Ascending aorta (tissue), 2 donors: Measurements from ENCODE around the gene FBXO17. TPM values are rescaled to one million over a fixed set of nuclear protein-coding genes. Genes with fewer than 3 reads are reported as not detected.

Experiments used
- DNase-seq, 2 donors: peaks; one replicate each; pipeline ENCODE4 v3.0.0-alpha.2; 2019; ENCODE audit warnings: low spot score in 2 of 2
- H3K27ac ChIP-seq, 2 donors: fragments of 200-600 bp; sonication (generic); one replicate each; pipeline ENCODE4 v1.5.1; 2016 to 2017; ENCODE audit warnings: mild to moderate bottlenecking in 1 of 2
- H3K27me3 ChIP-seq: fragments of 200-600 bp; sonication (generic); one replicate; pipeline ENCODE4 v1.5.1; 2017
- H3K36me3 ChIP-seq, 2 donors: fragments of 200-600 bp; sonication (generic); one replicate each; pipeline ENCODE4 v1.5.1; 2016
- H3K4me1 ChIP-seq, 2 donors: fragments of 200-600 bp; sonication (generic); one replicate each; pipeline ENCODE4 v1.5.1; 2016 to 2017; ENCODE audit warnings: mild to moderate bottlenecking in 1 of 2
- H3K4me3 ChIP-seq, 2 donors: fragments of 200-600 bp; sonication (generic); one replicate each; pipeline ENCODE4 v1.5.1; 2016 to 2017; ENCODE audit warnings: mild to moderate bottlenecking in 1 of 2
- H3K9me3 ChIP-seq, 2 donors: fragments of 200-600 bp; sonication (generic); one replicate each; pipeline ENCODE4 v1.5.1; 2016
- intact Hi-C: fragments of 100-400 bp; cut with DNase I; formaldehyde crosslinking; loops from one replicate; pipeline ENCODE4 v1.15.1; 2023
- total RNA-seq: library from RNA; depleted of rRNA; stranded (reverse); fragments of >200 nt; gene quantifications from one replicate; pipeline ENCODE4 v1.1.0, GENCODE V29; 2016
- TF ChIP-seq, protein P1 (sequence below), 3 experiments: fragments of 200-600 bp in 2 of 3; fragments of 450-650 bp in 1 of 3; sonication (generic) in 2 of 3; IDR thresholded peaks; one replicate each; pipeline ENCODE4 v1.5.1; 2016 to 2019; ENCODE audit warnings: antibody characterized with exemption in 3 of 3, mild to moderate bottlenecking in 1 of 3, moderate library complexity in 1 of 3

Gene FBXO17
- total RNA-seq, 1 donor from 2014 or later = 47.4 TPM

DNA sequence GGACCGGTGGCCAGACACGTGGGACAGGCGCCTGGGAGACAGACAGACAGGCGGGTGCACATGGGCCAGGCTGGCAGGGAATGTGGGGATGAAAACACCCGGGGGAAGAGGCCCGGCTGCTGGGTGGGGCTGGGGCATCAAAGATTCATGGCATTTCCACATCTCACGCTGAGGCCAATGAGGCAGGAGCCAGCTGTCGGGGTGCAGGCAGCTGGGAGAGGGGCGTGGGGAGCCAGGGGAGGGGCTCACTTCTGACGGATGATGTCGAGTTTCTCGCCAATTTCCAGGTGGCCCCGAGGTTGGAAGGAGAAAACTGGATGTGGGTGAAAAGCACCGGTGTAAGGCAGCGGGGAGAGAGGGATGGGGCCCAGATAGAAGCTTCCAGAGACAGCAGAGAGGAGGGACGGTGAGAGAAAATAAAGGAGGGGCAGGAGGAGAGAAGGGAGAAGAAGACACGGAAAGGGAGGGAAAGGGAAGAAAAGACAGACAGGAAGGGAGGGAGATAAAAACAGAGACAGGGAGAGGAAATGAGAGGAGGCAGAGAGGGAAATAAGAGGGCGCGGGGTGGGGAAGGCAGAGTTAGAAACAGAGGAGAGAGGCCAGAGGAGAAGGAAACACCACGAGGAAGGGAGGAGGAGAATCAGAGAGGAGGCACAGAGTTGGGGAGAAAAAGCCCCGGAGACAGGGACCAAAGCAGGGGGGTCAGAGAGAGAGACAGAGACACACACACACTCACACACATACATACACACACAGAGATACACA lies 55.5 kb downstream of the FBXO17 start:
- peaks cover 11 to 17% of the 10 kb centered on the region in 2 donors for H3K36me3 ChIP-seq
- TF ChIP-seq, protein P1, sequence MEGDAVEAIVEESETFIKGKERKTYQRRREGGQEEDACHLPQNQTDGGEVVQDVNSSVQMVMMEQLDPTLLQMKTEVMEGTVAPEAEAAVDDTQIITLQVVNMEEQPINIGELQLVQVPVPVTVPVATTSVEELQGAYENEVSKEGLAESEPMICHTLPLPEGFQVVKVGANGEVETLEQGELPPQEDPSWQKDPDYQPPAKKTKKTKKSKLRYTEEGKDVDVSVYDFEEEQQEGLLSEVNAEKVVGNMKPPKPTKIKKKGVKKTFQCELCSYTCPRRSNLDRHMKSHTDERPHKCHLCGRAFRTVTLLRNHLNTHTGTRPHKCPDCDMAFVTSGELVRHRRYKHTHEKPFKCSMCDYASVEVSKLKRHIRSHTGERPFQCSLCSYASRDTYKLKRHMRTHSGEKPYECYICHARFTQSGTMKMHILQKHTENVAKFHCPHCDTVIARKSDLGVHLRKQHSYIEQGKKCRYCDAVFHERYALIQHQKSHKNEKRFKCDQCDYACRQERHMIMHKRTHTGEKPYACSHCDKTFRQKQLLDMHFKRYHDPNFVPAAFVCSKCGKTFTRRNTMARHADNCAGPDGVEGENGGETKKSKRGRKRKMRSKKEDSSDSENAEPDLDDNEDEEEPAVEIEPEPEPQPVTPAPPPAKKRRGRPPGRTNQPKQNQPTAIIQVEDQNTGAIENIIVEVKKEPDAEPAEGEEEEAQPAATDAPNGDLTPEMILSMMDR (IDR thresholded peaks at IDR 0.05) = no peak
- H3K4me3 ChIP-seq = no peak overlapping the region
- no peaks in the 10 kb centered on the region for H3K9me3 ChIP-seq
- no peak overlapping the region for H3K27ac ChIP-seq
- no peaks in the 10 kb centered on the region for H3K27me3 ChIP-seq
- H3K4me1 ChIP-seq = no peaks in the 10 kb centered on the region
- DNase-seq = no peak
- intact Hi-C loops = no loop called here

DNA sequence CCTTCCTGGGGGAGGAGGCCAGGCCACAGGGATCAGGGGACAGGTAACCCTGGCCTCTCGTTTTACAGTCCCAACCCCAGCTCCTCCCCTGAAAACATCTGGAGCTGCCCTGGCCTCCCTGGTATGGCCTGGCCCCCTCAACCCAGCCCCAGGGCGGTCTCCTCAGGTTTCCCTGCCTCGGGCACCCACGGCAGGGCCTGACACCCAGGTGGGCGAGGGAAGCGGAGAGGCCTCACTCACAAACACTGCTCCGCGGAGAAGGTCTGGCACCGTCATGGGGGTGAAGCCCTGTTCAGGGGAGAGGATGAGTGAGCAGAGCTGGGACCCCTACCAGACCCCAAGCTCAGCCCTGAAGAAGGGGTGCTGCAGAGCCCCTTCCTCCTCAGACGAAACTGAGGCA lies 57.0 kb downstream of the FBXO17 start:
- no peak for DNase-seq
- no peak overlapping the region for H3K27ac ChIP-seq
- H3K9me3 ChIP-seq = no peaks in the 10 kb centered on the region
- no peak overlapping the region for H3K4me3 ChIP-seq
- H3K36me3 ChIP-seq = peaks cover 3 to 6% of the 10 kb centered on the region in 2 donors
- intact Hi-C loops = no loop called here
- H3K27me3 ChIP-seq = no peaks in the 10 kb centered on the region
- no peaks in the 10 kb centered on the region for H3K4me1 ChIP-seq
- TF ChIP-seq, protein P1 (IDR thresholded peaks at IDR 0.05) = no peak

DNA sequence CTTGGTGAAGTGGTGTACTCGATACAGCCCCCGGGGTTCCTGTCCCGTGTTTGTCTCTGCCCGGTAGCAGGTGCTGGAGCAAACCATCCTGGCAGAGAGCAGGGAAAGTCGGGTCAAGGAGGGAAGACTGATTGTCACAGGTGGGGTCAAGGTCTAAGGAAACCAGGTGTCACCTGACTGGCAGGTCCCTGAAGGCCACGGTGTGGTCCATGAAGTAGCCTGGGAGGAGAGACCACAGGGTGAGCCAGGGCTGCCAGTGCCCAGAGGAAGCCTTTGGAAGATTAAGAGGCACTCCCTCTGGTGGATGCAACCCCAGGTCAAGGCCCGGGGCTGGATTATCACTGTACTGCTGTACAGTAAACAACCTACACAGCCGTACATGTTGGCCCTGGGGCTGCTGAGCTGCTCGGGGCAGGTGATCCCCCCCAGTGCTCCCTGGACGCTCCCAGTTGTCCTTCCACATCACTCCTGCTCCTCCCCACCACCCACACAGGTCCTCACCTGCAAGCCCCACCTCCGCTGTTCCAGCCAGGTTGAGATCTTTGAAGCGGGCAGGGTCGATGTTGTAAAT lies 57.5 kb downstream of the FBXO17 start:
- H3K9me3 ChIP-seq = no peaks in the 10 kb centered on the region
- no peaks in the 10 kb centered on the region for H3K27me3 ChIP-seq
- H3K4me3 ChIP-seq = no peak overlapping the region
- DNase-seq = no peak
- H3K4me1 ChIP-seq = no peaks in the 10 kb centered on the region
- intact Hi-C loops = no loop called here
- H3K27ac ChIP-seq = no peak overlapping the region
- TF ChIP-seq, protein P1 (IDR thresholded peaks at IDR 0.05) = no peak
- H3K36me3 ChIP-seq = peaks cover 3 to 6% of the 10 kb centered on the region in 2 donors

DNA sequence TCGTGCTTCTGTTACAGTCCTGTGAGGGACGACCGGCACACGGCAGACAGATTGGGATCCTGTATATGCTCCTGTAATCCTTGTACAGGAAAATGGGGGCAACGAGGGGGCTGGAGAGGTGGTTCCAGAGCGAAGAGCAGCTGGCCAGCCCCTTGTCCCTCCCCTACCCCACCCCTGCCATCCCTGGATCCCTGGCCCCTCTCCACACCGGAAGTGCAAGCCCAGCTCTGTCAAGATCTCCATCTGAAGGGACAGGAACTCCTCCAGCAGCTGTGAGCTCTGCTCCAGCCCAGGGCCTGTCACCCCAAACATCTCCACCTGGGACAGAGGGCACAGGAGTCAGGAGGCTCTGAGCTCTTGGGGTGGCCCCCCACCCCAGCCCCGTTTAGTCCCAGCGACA lies 58.0 kb downstream of the FBXO17 start:
- H3K27me3 ChIP-seq = no peaks in the 10 kb centered on the region
- H3K36me3 ChIP-seq = peaks cover 3 to 6% of the 10 kb centered on the region in 2 donors
- TF ChIP-seq, protein P1 (IDR thresholded peaks at IDR 0.05) = no peak
- H3K9me3 ChIP-seq = no peaks in the 10 kb centered on the region
- no peak for DNase-seq
- no peaks in the 10 kb centered on the region for H3K4me1 ChIP-seq
- H3K4me3 ChIP-seq = no peak overlapping the region
- H3K27ac ChIP-seq = no peak overlapping the region
- intact Hi-C loops = no loop called here

DNA sequence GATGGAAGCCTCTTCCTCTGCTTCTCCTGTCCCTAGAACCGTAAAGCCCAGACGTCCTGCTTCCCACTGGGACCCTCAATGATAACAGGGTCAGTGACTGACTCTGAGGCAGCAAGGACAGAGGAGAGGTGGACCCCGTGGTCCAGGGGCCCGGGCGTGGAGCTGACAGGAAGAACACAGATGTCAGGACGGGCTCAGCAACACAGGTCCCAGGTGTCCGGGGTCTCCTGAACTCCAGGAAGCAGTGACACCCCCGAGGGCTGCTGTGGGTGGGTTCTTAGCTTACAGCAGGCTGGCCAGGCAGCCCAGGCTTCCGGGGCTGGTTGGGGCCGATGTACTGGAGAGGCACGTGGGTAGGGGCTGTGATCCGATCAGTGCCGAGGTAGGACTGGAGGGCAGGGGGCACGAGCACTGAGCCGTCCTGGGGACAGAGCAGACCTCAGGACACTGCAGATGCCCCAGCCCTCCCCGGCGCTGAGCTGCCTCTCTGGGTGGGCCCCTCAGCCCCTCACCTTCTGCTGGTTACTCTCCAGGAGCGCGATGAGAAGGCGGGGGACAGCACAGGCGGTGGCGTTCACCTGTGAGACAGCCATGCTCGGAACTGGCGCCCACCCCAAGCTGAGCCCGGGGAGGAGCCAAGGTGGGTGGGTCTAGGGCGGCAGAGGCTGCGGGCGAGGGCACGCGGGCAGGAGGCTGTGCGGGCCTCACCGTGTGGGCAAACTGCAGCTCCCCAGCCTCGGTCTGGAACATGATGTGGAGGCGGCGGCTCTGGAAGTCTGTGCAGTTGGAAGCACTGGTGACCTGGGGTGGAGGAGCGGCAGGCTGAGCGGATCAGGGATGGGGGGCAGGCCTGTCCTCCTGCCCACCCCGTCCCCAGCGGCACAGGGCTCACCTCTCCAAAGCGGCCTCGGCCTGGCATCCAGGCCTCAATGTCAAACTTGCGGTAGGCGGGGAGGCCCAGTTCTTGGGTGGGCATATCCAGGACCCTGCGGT lies 59.9 kb downstream of the FBXO17 start:
- H3K4me3 ChIP-seq = no peak overlapping the region
- H3K27me3 ChIP-seq = no peaks in the 10 kb centered on the region
- H3K4me1 ChIP-seq = no peaks in the 10 kb centered on the region
- no peaks in the 10 kb centered on the region for H3K36me3 ChIP-seq
- intact Hi-C loops = no loop called here
- no peaks in the 10 kb centered on the region for H3K9me3 ChIP-seq
- no peak for DNase-seq
- no peak overlapping the region for H3K27ac ChIP-seq
- TF ChIP-seq, protein P1 (IDR thresholded peaks at IDR 0.05) = no peak
